Stimulated activated effector memory CD8-positive, alpha-beta T cell treated with anti-CD3 and anti-CD28 coated beads, Interleukin-12 subunit alpha, Interleukin-12 subunit beta, amount 100 ng/mL, for 72 hours (primary cell): ENCODE measurements around the gene MCCC2.
A peak's percentile ranks its signal among the peaks of the same experiment; 100 is the strongest.

Experiments used
- ATAC-seq: fragments of 150-1000 bp; cut with Tn5 transposase; 2 replicates; pipeline ENCODE4 v1.10.0; 2021
- DNase-seq, 2 donors: peaks; one replicate each; pipeline ENCODE4 v3.0.0; 2021 to 2022; ENCODE audit warnings: low spot score in 2 of 2
- H3K27ac Mint-ChIP-seq: one replicate; pipeline ENCODE4 v1.8.0; 2022; ENCODE audit warnings: mild to moderate bottlenecking, mixed read lengths
- H3K36me3 Mint-ChIP-seq: one replicate; pipeline ENCODE4 v1.8.0; 2022; ENCODE audit warnings: mild to moderate bottlenecking, mixed read lengths
- H3K4me1 Mint-ChIP-seq: one replicate; pipeline ENCODE4 v1.8.0; 2022; ENCODE audit warnings: mixed read lengths
- H3K4me3 Mint-ChIP-seq: one replicate; pipeline ENCODE4 v1.8.0; 2022; ENCODE audit warnings: mild to moderate bottlenecking, mixed read lengths
- H3K9me3 Mint-ChIP-seq: one replicate; pipeline ENCODE4 v1.8.0; 2022; ENCODE audit warnings: mixed read lengths

The MCCC2 gene

DNA sequence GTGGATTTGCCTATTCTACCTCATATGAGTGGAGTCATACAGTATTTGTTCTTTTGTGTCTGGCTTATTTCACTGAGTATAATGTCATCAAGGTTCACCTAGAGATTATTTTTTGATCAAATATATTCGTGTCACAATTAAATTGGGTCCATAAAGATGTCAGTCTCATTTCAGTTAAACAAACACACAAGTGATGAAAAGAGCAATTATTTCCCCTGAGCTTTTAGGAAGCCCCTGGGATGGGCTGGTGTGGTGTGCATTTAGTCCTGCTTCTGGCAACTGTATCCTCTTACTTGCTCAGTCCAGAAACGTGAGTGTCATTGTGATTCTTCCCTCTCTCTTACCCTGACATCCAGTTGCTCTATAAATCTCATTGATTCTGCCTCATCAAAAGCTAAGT, 79.2 kb downstream of the MCCC2 start:
- Mint-ChIP-seq H3K36me3 (no peaks in the 10 kb centered on the region), H3K4me1 (no peaks in the 10 kb centered on the region), H3K4me3 (no peak overlapping the region), H3K9me3 (no peaks in the 10 kb centered on the region), H3K27ac (no peak overlapping the region)
- DNase-seq: no peak
- no peak for ATAC-seq

DNA sequence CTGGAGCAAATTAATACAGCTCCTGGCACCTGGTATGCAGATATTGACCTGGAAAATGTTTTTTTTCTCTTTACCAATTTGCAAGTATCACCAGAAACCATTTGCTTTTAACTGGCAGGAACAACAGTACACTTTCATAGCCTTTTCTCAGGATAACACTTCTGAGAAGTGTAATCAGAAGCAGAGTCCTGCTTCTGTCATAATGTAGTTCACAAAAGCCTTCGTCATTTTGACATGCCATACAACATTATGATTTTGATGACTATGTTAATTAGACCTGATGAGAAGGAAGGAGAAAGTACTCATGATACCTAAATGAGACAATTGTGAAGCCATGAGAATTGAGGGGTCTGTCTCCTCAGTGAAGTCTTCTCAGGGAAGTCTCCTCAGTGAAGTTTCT, 90.8 kb downstream of the MCCC2 start:
- no peak overlapping the region for H3K27ac Mint-ChIP-seq
- DNase-seq (no peak), ATAC-seq (peak; percentile 51)
- no peaks in the 10 kb centered on the region for H3K4me1 Mint-ChIP-seq
- no peak overlapping the region for H3K4me3 Mint-ChIP-seq
- no peaks in the 10 kb centered on the region for H3K9me3 Mint-ChIP-seq
- H3K36me3 Mint-ChIP-seq: no peaks in the 10 kb centered on the region

DNA sequence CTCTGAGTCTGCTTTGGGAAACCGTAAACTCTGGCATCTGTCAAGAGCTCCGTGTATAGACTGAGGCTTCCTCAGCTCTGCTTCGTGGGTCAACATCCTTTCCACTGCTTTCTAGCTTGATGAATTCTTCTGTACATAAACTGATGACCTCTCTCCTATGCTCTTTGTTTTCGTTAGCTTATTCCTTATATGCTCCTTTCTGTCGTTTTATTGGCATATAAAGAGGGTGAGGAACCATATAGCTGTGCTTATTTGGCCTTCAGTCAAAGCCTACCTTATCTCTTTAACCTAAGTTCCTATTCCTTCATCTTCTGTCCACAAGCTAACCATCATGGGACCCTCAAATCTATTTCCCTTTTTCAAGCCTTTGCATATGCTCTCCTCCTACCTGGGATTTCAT, 92.6 kb downstream of the MCCC2 start:
- DNase-seq (no peak), ATAC-seq (no peak)
- Mint-ChIP-seq H3K9me3 (no peaks in the 10 kb centered on the region), H3K27ac (no peak overlapping the region), H3K4me3 (no peak overlapping the region), H3K4me1 (no peaks in the 10 kb centered on the region), H3K36me3 (no peaks in the 10 kb centered on the region)

DNA sequence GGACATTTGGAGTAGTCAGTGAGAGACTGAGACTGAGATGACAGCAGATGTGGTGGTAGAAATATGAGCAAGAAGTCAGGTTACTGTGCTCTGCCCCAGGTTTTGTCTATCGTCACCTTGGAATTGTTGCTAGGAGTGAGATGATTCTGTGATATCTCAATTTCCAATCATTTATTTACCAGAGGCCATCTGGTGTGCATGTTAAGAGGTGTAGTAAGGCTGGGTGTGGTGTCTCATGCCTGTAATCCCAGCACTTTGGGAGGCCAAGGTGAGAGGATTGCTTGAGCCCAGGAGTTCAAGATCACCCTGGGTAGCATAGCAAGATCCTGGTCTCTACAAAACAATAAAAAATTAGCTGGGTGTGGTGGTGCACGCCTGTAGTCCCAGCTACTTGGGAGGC, 93.4 kb downstream of the MCCC2 start:
- Mint-ChIP-seq H3K27ac (no peak overlapping the region), H3K4me3 (no peak overlapping the region), H3K9me3 (no peaks in the 10 kb centered on the region), H3K4me1 (no peaks in the 10 kb centered on the region), H3K36me3 (no peaks in the 10 kb centered on the region)
- DNase-seq (no peak), ATAC-seq (no peak)

DNA sequence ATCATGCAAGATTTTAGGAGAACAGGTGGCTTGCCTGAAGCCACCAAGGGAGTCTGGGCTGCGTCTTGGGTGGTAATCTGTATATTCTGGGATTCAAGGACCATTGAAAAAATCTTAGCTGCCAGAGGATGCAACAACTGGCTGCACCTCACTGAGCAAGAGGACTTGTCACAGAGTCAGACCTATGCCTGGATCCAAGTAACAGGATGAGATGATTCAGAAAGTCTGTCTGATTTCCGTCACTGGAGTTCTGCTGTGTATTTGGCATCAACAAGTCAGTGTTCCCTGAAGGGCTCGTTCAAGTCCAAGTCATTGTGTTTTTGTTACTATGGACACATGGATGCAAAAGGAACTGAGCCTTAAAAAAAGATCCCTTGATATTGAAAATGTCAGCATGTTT, 94.2 kb downstream of the MCCC2 start:
- H3K4me1 Mint-ChIP-seq: no peaks in the 10 kb centered on the region
- no peaks in the 10 kb centered on the region for H3K36me3 Mint-ChIP-seq
- DNase-seq: no peak
- no peak for ATAC-seq
- no peaks in the 10 kb centered on the region for H3K9me3 Mint-ChIP-seq
- H3K27ac Mint-ChIP-seq: no peak overlapping the region
- H3K4me3 Mint-ChIP-seq: no peak overlapping the region

DNA sequence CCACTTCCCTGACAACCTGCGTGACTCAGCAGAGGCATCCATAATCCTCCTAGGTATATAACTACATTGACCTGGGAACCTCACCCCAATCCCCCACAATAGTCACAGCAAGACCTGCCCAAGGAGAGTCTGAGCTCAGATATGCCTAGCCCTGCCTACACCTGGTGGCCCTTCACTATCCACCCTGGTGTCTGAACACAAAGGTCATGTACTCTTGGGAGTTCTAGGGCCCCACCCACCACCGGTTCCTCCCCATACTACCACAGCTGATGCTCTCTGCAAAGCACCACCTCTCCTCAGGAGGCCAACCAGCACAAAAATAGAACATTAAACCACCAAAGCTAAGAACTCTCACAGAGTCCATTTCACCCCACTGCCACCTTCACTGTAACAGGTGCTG, 97.2 kb downstream of the MCCC2 start:
- Mint-ChIP-seq H3K4me3 (no peak overlapping the region), H3K9me3 (peaks cover 3% of the 10 kb centered on the region), H3K4me1 (no peaks in the 10 kb centered on the region), H3K36me3 (no peaks in the 10 kb centered on the region), H3K27ac (no peak overlapping the region)
- ATAC-seq (no peak), DNase-seq (no peak)

DNA sequence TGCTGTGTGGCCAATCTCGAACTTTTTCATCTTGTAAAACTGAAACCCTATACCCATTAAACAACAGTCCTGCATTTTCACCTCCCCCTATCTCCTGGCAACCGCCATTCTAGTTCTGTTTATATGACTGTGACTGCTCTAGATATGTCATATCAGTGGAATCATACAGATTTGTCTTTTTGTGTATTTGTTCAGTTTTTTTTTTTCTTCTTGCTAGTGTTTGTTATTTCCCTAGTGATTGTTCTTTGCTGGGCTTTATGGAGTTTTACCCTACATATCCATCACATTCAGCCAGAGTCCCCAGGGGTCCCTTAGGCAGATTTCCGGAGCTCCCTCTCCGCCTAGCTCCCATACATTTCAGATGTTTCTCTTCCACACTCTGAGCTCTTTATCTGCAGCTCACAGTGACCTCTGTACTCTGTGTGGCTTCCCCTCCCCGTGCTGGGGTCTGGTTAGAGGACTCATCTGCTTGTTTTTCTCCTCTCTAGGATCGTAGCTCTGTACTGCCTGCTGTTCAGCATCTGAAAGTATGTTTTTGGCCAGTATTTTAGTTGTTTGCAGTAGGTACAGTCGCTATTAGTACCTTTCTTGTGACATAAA, 106.8 kb downstream of the MCCC2 start:
- H3K27ac Mint-ChIP-seq: no peak overlapping the region
- peaks cover 18% of the 10 kb centered on the region for H3K4me1 Mint-ChIP-seq
- no peak for DNase-seq
- H3K36me3 Mint-ChIP-seq: no peaks in the 10 kb centered on the region
- no peak overlapping the region for H3K4me3 Mint-ChIP-seq
- peak; percentile 40 for ATAC-seq
- H3K9me3 Mint-ChIP-seq: peaks cover 3% of the 10 kb centered on the region

DNA sequence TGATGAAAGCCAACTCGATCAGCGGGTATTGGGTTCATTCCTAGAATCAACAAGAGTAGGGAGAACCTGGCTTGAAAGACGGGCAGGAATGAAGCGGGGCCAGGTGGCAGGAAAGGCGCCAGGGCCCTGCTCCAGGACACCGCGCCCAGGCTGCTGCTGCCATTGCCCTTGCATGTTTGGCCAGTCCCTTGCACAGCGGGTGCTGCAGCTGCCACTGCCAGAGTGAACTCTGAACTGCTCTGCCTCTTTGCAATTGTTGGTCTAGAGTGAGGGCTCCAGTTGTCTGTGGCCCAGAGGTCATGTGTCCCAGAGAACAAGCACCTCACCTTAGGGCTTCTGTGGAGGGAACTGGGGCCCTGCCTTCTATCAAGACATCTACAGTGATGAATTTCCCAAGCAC, 107.9 kb downstream of the MCCC2 start:
- H3K9me3 Mint-ChIP-seq: peaks cover 3% of the 10 kb centered on the region
- H3K36me3 Mint-ChIP-seq: no peaks in the 10 kb centered on the region
- no peak overlapping the region for H3K4me3 Mint-ChIP-seq
- H3K27ac Mint-ChIP-seq: no peak overlapping the region
- DNase-seq (no peak), ATAC-seq (no peak)
- peaks cover 18% of the 10 kb centered on the region for H3K4me1 Mint-ChIP-seq

DNA sequence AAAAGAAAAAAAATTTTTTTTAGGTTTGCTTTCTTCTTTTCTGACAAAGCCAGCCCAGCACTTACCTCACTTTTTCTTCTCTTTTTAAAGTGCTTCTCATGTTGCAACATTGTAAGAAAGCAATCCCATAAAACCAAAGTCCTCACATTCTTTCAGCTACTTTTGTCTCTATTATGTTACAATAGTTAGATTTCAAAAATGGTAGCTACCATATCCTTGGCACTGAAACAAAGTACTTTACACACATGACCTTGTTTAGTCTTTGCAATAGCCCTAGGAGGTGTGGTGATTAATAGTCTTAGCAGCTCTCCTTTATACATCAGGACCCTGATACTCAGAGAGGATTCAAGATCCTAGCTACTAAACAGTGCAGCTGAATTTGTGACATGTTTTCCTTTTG, 108.5 kb downstream of the MCCC2 start:
- Mint-ChIP-seq H3K4me1 (peaks cover 18% of the 10 kb centered on the region), H3K36me3 (no peaks in the 10 kb centered on the region), H3K27ac (no peak overlapping the region), H3K9me3 (peaks cover 3% of the 10 kb centered on the region), H3K4me3 (no peak overlapping the region)
- DNase-seq (no peak), ATAC-seq (no peak)

DNA sequence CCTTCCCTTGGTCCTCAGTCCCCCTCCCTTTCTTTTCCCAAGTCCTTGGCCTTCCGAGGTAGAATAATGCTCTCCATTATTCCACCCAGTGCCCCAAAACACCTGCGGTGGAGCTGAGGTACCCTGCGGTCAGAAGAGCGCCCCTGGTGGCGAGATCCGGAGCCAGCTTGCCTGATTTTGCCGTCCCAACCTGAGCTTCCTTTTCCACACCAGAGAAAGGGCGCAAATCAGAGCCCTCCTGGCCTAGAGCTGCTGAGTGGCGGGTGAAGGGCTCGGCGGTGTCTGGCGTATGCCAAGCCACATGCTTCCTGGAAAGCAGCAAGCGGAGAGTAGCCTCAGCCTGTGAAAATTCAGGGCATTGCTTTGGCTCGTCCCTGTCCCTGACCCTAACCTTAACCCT, 110.8 kb downstream of the MCCC2 start:
- no peak for DNase-seq
- no peak overlapping the region for H3K27ac Mint-ChIP-seq

DNA sequence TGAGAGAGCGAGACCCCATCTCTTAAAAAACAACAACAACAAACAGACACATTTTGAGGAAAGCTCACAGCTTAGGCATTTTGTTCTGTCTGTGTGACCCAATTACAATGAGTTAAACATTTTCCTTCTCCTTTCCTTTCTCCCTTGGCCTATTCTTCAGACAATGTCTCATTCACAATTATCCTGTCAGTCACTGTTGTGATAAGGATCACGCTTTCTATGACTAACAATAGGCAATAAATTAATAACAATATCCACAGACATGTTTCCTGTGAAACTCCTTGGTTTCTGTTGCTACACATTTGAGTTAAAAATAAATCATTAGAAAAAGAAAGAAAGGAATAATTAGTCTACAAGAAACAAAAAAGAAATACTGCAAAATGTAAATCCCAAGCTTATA, 112.1 kb downstream of the MCCC2 start:
- no peak for DNase-seq
- no peaks in the 10 kb centered on the region for H3K36me3 Mint-ChIP-seq

More for the DNA sequence above, 110.8 kb downstream of the MCCC2 start:
- ATAC-seq: no peak
- Mint-ChIP-seq H3K36me3 (no peaks in the 10 kb centered on the region), H3K4me3 (no peak overlapping the region), H3K4me1 (peaks cover 18% of the 10 kb centered on the region), H3K9me3 (peaks cover 3% of the 10 kb centered on the region)

DNA sequence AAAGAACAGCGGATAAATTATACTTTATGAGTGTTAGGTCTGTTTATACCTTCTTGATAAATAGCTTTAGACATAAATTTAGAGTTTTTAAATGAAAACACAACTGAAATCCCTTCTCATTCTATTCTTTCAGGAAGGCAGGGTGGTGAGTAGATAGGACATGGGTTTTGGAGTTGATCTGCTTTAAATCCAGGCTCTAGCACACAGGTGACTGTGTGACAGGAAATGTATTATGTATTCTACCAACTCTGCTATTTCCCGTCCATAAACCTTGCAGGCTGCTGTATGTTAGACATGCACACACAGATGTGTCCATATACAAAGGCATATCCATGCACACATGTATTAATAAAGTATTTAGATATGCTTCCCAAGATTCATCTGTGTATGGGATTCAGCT, 112.6 kb downstream of the MCCC2 start:
- ATAC-seq: no peak
- peaks cover 3% of the 10 kb centered on the region for H3K9me3 Mint-ChIP-seq
- H3K4me1 Mint-ChIP-seq: peaks cover 9% of the 10 kb centered on the region

More for the DNA sequence above, 112.1 kb downstream of the MCCC2 start:
- no peak overlapping the region for H3K27ac Mint-ChIP-seq
- no peak for ATAC-seq
- H3K9me3 Mint-ChIP-seq: peaks cover 3% of the 10 kb centered on the region
- H3K4me1 Mint-ChIP-seq: peaks cover 13% of the 10 kb centered on the region
- H3K4me3 Mint-ChIP-seq: no peak overlapping the region

DNA sequence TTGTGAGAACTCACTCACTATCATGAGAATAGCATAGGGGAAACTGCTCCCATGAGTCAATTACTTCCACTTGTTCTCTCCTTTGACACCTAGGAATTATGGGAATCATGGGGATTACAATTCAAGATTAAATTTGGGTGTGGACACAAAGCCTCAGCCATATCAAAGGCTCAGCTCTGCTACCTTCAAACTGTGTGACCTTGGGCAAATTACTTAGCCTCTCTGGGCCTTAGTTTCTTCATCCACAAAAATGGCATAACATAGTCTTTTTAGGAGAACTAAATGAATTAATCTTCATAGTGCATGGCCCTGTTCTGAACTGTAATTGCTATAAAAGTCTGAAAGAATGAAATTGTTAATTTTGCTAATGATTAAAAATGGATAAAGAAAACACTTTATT, 113.7 kb downstream of the MCCC2 start:
- no peaks in the 10 kb centered on the region for H3K36me3 Mint-ChIP-seq
- no peak for DNase-seq
- H3K27ac Mint-ChIP-seq: no peak overlapping the region
- H3K9me3 Mint-ChIP-seq: peaks cover 3% of the 10 kb centered on the region
- H3K4me1 Mint-ChIP-seq: peaks cover 9% of the 10 kb centered on the region
- no peak overlapping the region for H3K4me3 Mint-ChIP-seq
- ATAC-seq: no peak

More for the DNA sequence above, 112.6 kb downstream of the MCCC2 start:
- Mint-ChIP-seq H3K36me3 (no peaks in the 10 kb centered on the region), H3K4me3 (no peak overlapping the region), H3K27ac (no peak overlapping the region)
- DNase-seq: no peak

DNA sequence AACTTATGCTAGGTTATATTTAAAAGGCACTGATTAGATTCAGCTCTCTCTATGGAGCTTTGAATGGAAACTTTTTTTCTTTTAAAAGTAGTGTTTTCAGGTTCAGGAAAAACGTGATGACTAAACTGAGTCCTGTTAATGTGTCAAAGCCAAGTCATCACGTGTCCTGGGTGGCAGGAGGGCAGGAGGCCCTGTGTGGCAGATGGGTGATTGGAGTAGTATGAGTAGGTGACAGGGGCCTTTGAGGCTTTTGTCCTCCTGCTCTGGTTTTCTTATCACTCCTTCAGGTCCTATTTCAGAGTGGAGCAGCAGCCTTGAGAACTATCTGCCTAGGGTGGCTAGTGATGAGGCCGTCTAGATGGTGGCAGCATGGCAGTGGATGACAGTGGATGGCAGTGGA, 114.3 kb downstream of the MCCC2 start:
- Mint-ChIP-seq H3K36me3 (no peaks in the 10 kb centered on the region), H3K27ac (no peak overlapping the region), H3K9me3 (peaks cover 3% of the 10 kb centered on the region), H3K4me3 (no peak overlapping the region), H3K4me1 (peaks cover 9% of the 10 kb centered on the region)
- peak; percentile 73 for ATAC-seq
- no peak for DNase-seq

DNA sequence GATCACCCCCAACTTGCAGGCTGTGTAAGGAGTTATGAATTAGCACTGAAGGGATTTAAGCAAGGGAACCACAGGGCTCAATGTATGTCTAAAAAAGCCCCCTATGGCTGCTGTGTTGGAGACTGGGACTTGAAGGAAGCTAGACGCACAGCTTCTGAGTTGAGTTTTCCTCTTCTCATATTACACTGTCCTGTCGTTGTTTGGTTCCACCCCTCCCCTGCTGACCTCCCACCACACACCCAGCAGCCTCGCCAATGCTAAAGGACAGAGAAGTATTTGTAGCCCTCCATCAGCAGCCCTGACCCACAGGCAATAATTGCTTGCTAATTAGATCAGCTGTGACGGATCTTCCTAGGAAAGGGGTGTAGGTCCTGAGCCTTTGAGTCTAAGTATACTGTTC, 116.8 kb downstream of the MCCC2 start:
- no peak for DNase-seq
- Mint-ChIP-seq H3K36me3 (no peaks in the 10 kb centered on the region), H3K4me1 (no peaks in the 10 kb centered on the region), H3K27ac (no peak overlapping the region), H3K9me3 (no peaks in the 10 kb centered on the region), H3K4me3 (no peak overlapping the region)
- ATAC-seq: no peak

DNA sequence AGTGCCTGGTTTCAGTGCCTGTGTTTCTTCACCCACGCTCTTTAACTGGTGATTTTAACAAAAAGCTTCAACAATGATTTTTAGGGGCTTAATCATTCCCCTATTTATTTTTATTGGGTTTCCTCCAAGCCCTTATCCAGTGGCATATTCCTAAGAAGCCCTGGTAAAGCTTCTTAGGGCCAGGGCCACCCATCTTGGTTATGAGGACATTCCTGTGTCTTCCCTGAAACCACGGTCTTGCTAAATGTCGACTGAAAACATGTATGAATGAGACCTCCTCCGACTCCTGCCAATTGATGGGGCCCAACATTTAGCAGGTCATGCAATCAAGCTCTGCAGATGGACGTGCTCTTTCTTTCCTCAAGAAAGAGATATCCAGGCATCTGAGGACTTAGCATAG, 118.3 kb downstream of the MCCC2 start:
- H3K9me3 Mint-ChIP-seq: no peaks in the 10 kb centered on the region
- no peak overlapping the region for H3K4me3 Mint-ChIP-seq
- H3K4me1 Mint-ChIP-seq: no peaks in the 10 kb centered on the region
- H3K27ac Mint-ChIP-seq: no peak overlapping the region
- DNase-seq (no peak), ATAC-seq (no peak)
- H3K36me3 Mint-ChIP-seq: no peaks in the 10 kb centered on the region

DNA sequence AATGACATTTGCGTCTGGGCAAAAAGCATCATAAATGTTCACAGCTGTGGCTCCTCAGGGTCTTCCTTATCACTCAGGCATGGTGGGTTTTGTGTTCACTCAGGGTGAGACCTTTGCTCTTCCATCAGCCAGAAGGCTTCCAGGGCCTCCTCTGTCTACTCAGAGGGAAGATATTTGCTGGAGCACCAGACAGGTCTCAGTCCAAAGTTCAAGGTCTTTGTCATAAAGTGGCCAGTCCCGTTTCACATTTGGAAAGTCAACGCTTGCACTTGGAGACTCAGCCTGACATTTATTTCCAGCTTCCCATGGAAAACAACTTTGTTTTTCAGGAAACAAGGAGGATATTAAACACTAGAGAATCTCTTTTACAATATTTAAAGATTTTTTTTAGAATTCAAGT, 119.8 kb downstream of the MCCC2 start:
- Mint-ChIP-seq H3K27ac (no peak overlapping the region), H3K4me3 (no peak overlapping the region), H3K9me3 (no peaks in the 10 kb centered on the region), H3K4me1 (no peaks in the 10 kb centered on the region), H3K36me3 (no peaks in the 10 kb centered on the region)
- no peak for DNase-seq
- ATAC-seq: no peak
